Activated CD4-positive, alpha-beta T cell treated with anti-CD3 and anti-CD28 coated beads, Interleukin-2, Interleukin-6, amounts not matched to agents 100 ng/mL and 50 ng/mL, durations not matched to agents 16 hours and 8 hours (primary cell): ENCODE results near the gene BRINP3.

Experiments
- DNase-seq: peaks from one replicate; pipeline ENCODE4 v3.0.0-alpha.2; 2020

Gene BRINP3

DNA sequence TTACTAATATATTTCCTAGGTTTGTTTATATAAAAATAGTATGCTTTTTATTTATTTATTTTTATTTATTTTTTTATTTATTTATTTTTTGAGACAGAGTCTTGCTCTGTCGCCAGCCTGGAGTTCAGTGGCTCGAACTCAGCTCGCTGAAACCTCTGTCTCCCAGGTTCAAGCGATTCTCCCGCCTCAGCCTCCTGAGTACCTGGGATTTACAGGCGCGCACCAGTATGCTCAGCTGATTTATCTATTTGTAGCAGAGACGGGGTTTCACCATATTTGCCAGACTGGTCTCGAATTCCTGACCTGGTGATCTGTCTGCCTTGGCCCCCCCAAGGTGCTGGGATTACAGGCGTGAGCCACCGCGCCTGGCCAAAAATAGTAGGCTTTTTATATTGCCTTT is 33.2 kb downstream of the BRINP3 start:
- DNase-seq, result no peak

DNA sequence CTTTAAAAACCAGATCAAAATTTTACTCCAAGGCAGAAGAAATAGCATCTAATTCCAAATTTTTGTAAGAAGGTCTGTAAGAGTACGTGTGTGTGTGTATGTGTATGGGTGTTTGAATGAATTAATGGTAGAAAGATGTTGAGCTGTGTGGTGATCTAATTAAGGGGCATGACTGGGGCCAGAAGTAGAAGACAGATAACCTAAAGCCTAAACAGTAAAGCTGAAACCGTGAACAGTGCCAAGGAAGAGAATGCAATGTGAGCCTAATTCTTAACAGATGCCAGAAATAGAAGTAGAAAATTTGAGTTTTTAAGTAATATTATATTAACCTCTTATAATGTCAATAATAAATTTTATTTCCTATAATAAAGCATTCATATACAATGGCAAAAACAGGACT is 38.2 kb downstream of the BRINP3 start:
- no peak for DNase-seq

DNA sequence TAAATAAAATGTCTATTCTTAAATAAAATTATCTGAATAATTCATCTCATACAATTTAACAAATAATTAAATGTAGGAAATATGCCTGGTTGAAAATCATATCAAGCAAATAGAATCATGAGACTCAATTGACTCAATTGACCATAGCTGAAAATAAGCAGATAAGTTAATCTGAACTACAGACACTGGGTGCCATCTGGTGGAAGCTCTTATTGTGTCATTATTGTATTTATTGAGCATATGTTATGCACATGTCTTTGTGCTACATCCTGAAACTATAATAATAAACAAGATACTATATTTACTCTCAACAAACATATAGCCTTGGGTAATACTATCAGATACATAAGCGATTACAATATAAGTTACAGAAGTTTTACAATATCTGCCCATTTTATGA is 41.0 kb downstream of the BRINP3 start:
- no peak for DNase-seq

DNA sequence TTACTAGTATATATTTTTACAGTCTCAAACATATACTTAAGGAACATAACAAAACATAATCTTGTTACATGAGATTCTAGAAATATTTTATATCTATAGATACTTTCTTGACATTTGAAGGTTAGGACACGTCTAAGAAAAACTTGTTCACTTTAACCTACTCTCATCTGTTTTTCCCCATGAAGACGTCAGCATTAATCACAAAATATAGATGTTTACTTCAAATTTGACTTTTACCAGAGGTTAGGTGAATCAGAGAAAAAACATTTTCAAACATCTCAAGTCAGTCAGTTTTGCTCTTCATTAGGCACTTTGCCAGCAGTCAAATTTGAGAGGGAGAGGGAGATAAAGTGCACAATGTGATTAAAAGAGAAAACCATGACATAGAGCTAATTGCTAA is 47.7 kb downstream of the BRINP3 start:
- no peak for DNase-seq

DNA sequence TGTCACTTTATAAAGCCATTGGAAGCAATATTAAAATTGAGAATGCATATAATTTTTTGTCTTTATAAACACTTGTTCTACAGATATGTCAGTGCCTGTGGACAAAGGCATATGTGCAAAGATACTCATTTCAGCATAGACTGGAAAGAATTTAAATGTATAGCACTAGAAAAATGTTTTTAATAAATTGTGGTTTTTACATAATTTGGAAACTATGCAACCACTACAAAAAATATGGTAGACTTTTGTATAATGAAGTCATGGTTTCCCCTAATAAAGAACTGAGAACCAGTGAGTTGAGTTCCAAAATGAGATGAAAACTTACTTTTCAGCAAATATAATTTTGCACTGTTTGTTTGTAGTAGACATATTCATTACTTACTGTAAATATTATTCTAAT is 48.5 kb downstream of the BRINP3 start:
- DNase-seq, result no peak

DNA sequence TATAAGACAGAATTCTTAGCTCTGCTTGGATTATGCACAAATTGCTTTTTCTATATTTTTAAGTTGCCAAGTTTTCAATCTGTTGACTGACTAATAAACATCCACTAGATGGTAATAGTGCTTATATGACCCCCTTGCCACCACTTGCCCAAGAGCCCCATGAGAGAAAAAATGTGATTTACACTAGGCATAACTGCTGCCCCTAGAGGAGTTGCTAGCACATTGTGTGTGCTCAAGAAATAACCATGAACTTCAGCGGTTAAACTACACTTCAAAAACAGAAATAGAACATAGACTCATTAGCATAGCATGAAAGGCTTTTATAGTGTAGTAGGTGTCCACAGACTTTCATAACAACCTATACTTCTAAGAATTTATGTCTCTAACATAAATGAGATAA is 61.4 kb downstream of the BRINP3 start:
- DNase-seq, result no peak

DNA sequence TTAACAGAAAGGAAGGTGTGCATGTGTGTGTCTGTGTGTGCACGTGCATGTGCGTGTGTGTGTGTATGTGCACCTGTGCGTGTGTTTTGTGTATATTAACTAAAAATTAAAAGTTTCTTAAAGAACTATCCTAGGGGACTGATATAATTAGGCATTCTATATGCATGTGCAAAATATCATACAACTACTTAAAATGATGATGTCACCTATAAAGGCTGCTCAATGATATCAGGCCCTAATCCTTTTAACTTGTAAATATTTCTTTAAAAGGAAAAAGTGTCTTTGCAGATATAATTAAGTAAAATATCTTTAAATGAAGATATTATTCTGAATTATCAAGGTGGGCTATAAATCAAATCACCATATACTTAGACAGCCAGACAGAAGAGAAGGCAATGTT is 64.5 kb downstream of the BRINP3 start:
- DNase-seq, result no peak

DNA sequence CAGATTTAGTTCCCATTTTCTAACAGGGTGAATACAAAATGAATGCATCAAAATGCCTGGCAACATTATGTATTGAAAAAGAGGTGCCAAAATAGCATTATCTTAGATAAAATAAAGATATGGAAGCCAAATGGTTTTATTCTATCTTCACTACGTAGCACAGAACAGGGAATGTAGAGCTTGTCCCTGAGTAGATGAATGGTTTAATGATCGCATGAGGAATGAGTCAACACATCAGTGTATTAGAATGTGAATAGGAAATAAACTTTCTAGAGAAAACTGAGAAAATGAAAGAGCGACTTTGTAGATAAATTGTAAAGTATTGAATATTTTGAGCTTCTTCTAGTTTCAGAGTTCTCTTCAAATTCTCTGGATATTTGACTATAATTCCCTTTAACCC is 74.3 kb downstream of the BRINP3 start:
- no peak for DNase-seq

DNA sequence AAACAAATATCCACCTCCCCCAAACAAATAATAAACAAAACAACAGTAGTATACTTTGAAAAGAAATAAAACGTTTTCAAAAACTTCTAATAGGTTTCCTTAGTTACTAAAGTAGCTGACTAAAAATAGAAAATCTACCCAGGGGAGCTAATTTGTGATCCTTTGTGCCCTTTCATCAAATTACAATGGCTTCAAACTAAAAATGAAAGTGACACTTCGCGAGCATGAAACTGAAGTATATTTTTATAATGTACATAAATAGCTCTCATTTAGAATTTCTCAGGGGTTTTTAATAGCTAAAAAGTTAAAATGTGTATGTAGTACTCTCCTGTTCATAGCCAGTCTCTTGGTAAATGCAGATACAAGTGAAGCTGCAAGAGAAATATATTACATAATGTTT is 78.4 kb downstream of the BRINP3 start:
- no peak for DNase-seq

DNA sequence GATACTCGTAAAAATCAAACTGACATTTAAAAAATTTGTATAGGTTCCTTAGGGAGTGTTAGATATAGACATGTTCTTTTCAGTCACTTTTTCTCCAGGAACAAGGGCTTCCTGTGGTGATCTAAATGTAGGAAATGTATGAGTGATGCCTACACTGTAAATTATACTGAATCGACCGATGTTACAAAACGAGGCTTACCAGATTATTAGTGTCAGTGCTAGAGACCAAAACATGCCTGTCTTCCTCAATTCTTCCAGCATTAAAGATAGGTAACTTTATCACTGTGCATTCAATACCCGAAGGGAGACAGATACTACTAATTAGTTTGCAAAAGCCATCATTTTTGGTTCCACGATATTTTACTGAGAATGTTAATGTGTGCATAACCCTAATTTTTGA is 86.1 kb downstream of the BRINP3 start:
- no peak for DNase-seq

DNA sequence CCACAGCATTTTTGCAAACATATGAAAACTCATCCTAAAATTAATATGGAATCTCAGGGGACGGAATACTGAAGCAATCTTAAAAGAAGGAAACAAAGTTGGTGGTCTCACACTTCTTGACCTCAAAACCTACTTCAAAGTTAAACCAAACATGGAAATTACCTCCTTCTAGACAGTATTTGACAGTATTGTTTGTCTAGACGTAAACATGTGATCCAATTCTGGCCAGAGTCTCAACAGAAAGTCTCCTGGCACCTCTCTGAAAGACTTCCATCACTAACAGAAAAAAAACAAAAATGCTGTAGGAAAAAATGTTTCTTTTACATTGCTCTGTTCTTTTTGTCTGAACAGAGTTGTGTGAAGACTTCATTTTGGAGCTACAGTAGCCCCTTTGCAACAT is 99.7 kb downstream of the BRINP3 start:
- DNase-seq, result no peak

DNA sequence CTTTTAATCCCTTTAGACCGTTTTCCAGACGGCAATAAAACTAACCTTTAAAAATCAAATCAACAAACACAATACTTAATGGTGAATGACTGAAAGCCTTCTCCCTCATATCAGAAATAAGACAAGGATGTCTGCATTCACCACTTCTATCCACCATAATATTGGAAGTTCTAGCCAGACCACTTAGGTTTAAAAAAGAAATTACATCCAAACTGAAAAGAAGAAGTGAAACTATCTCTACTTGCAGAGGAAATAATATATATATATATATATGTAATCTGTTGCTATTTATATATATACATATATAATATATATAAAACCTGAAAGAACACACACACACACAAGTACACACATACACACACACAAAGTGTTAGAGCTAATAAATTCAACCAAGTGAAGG is 100.4 kb downstream of the BRINP3 start:
- DNase-seq, result no peak

DNA sequence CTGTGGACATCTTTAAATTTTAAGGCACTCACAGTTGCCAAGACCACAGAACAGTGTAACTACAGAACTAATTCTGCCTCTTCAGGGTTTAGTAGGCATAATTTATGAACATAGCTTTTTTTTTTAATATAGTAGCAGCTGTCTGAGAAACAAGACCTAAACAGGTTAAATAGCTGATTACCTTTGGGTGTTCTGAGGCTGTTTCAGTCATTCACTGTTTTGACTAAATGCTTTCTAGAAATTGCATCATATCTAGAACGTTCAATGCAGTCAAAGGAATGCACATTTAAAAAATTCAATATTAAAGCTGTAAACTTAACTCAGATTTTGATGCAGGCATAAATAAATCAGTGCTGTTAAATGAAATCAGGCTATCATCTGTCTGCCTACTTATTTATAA is 101.6 kb downstream of the BRINP3 start:
- no peak for DNase-seq

DNA sequence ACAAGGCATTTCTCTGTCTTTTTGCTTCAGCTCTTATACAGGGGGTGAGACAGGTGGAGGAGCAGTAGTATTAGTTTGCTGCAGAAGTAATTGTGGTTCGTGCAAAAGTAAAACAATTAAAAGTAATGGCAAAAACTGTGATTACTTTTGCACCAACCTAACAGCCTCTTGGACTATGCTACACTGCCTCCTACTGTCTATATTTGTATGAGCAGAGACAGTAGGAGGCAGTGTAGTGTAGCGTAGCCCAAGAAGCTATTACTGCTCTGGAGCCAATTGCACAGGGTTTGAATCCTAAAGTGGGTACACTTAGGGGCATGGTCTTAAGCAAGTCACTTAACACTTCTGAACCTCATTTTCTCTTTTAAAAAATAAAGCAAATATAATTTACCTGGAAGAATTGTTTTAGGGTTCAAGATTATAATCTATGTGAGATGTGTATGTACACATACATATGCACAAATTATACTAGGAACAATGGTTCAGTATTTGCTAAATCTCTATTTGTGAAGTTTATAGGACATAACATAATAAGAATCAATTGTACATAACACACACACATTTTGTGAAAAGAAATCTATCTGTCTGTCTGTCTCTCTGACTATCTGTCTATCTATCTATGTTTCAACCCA is 103.8 kb downstream of the BRINP3 start:
- peak; percentile 3 for DNase-seq

DNA sequence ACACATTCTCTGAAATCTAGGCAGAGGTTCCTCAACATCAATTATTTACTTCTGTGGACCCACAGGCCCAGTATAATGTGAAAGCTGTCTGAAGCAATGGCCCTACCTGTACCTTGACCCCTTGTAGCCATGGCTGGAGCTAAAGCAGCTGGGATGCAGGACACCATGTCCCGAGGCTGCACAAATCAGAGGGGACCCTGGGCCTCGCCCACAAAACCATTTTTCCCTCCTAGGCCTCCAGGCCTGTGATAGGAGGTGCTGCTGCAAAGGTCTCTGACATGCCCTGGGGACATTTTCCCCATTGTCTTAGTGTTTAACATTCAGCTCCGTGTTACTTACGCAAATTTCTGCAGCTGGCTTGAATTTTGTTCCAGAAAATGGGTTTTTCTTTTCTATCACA is 110.5 kb downstream of the BRINP3 start:
- no peak for DNase-seq

DNA sequence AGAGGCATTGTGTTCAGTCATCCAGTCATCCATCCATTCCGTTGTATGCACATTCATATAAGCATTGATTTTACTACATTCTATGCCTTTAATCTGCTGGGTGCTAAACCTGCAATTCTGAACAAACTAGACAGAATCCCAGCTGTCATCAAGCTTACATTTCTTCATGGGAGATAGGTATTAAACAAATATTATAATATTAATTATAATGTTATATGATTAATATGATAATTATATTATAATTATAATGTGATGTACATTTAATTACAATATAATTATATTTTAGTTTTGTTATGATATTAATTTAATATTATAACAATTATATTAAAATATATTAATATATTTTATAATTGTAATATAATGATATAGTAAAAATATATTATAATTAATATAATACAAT is 112.4 kb downstream of the BRINP3 start:
- no peak for DNase-seq

DNA sequence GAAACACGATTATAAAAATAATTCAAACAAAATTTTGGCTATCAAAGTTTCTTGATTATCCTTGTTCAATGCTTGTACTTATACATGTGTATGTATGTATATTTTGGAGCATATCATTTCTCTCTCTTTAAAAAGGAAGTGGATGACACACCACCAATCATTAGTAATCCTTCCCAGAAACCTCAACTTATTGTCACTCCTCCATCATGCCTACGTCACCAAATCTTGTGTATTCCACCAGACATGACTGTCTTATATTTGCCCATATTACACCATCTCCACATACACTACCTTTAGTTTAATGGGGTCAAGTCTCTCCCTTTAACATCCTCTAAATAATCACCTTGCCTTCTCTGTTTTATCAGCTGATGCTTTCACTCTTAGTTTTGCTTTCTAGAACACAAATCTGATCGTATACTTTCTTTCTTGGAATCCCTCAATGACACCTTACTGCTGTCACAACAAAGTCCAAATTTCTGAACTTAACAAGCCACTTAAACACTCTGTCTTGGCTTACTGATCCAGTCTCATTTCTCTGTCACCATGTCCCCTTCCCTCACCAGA is 124.0 kb downstream of the BRINP3 start:
- no peak for DNase-seq

DNA sequence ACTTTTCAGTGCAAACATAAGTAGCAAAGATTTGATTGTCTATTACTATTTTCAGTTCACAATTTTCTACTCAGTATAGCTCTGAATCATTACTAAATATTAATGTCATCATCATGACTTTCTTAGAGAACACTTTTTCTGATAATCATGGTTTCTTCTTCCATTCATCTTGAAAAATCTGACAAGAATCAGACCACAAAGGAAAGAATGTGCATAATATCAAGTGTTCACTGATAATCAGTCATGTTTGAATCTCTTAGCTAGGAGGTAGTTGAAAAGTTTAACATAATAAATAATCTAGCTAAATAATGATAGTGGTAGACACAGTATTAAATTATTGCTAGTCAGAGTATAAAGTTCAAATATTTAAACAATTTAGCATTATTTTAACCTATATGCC is 133.2 kb downstream of the BRINP3 start:
- no peak for DNase-seq

DNA sequence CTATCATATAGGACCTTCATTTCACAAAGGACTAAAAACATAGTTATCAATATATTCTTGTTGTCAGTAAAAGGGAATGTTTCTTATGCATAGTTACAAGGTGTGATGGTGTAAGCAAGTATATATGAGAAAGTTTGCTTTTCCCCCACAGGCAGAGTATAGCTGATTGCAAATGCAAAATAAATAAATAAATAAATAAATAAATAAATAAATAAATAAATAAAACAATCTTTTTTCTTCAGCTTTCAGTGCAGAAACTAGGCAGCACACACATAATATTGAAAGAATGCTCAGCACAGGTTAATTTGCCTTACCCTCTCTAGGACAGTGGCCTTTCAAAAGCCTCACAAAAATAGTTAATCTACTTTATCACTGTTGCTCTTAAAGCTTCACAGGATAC is 138.8 kb downstream of the BRINP3 start:
- no peak for DNase-seq

DNA sequence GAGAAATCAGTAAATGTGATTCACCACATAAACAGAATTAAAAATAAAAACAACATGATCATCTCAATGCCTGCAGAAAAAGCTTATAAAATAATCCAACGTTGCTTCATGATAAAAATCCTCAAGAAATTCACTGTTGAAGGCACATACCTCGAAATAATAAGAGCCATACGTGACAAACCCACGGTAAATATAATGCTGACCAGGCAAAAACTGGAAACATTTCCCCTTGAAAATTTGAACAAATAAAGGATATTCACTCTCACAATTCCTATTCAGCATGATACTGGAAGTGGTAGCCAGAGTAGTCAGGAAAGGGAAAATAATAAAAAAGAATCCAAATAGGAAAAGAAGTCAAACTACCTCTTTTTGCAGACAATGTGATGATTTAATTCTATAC is 148.8 kb downstream of the BRINP3 start:
- no peak for DNase-seq

DNA sequence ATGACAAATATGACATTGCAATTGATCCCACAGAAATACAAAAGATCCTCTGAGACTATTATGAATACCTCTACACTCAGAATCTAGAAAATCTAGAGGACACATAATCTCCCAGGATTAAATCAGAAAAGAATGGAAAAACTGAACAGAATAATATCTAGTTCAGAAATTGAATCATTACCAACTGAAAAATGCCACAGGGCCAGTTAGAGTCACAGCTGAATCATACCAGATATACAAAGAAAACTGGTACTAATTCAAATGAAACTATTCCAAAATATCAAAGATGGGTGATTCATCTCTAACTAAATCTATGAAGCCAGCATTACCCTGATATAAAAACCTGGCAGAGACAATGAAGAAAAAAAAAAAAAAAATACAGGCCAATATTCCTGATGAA is 149.3 kb downstream of the BRINP3 start:
- no peak for DNase-seq

DNA sequence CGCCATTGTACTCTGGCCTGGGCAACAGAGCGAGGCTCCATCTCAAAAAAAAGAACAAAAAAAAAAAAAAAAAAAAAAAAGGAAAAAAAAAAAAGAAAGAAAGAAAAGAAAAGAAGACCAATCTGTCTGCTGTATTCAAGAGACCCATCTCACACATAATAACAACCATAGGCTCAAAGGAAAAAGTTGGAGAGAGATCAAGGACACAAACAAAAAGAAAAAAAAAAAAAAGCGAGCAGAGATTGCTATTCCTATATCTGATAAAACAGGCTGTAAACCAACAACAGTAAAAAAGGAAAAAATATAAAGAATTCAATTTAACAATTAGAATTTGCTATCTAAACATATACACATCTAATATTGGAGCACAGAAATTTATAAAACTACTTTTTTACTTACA is 150.4 kb downstream of the BRINP3 start:
- DNase-seq, result no peak

DNA sequence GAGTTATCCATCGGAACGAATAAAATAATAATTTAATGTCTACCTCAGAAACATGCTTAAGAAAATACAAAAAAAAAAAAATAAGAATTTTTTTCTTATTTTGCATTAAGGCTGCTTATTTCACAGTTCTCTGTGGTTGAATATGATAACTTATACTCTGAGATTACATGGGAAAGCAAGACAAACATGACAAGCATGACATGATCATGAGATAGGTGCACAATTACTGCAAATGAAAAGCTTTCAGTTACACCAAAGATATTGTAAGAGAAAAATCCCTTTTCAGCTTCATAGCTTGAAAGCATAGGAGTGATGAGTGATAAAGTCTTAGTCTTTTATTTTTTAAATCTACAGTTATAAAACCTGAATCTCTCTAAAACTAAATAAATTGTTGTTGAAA is 154.1 kb downstream of the BRINP3 start:
- DNase-seq, result no peak

DNA sequence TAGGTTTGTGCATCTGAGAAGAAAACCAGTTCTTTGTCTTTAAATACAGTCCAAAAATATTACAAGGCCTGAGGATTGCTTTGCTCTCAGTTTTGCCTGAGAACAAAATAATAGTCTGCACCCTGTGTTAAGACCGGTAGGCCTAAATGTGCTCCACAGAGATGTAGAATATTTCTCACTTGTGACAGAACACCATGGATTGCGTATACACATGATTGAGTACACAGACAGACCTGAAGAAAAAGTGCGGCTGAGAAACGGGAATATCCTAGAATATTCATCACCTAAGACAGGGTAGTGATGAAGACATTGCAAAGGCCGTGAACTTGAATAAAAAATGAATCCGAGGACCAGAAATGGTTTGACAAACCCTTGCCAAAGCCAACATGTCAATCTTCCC is 155.4 kb downstream of the BRINP3 start:
- DNase-seq, result no peak

DNA sequence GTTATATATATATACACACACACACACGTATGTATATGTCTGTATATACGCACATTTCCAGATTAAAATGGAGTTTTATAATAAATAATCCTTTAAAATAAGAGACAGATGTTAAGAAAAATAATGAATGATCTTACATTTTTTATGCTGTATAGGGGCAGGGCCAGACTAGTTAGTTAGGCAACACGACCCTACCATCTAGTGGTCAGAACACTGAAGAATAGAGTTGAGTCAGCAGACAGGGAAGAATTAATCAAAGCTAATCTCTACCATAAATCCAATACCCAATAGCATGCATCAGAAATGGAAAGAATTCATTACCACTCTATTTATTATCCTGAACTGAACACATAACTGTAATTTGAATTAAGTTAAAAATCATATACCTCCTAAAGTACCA is 156.7 kb downstream of the BRINP3 start:
- DNase-seq, result no peak

DNA sequence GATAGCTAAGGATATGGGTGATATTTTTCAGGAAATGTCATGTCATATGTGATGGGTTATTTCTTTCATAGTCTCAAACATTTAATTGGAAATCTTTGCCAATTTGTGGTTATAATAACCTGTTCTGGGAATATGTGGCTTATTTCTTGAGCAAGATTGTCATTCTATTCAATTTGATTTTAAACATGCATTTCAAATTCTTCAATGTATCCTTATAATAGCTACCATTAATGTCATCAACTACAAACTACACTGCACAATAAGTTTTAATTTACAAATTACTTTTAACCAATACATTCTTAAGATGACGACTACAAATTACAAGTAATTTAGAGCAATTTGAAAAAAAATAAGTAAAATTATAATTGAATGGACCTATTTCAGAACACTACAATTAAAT is 164.9 kb downstream of the BRINP3 start:
- DNase-seq, result no peak
